ENCODE data around the gene POM121.
"Not testable (repeated sequence)": the region's sequence is repeated elsewhere in the genome, so short reads cannot be mapped to it uniquely, and the experiment has no call there.

POM121 gene

GRCh38 chr7:72924733-72925545 is at the start of gene POM121:
Gene POM121 (plus strand): TSS chr7:72925095. CDS start chr7:72925122, 27 bp downstream.
- TF ChIP-seq CTCF (IDR thresholded peaks at IDR 0.05; ENCODE audit: low read depth, low read length, missing control alignments), result no peak
- Histone ChIP-seq H3K36me3 (replicated peaks) (peaks cover 35% of the 10 kb centered on the region), H3K4me3 (ENCODE audit: low read depth, low read length) (peak within 1 kb of the TSS; percentile 84), H3K27ac (peak within 1 kb of the TSS; percentile 99), H3K27me3 (replicated peaks) (no peaks in the 10 kb centered on the region)
- peak; percentile 79 for DNase-seq
- in situ Hi-C loops (cut with HindIII; ENCODE audit: low pct_ligation_motif_present, low sequenced_read_pairs), result no loop called here

- DNase-seq, result peak; percentile 83
- Histone ChIP-seq H3K4me3 (ENCODE audit: low read depth, low read length) (peak overlapping the region; percentile 76), H3K27ac (peak overlapping the region; percentile 87)
- H3K36me3 ChIP-seq (replicated peaks); in situ Hi-C loops (cut with HindIII; ENCODE audit: low pct_ligation_motif_present, low sequenced_read_pairs); H3K27me3 ChIP-seq (replicated peaks): not testable (repeated sequence)
These were observed 45.7 kb upstream of the POM121 start for GRCh38 chr7:72879079-72879736.

GRCh38 chr7:72879737-72880215 is 45.1 kb upstream of the POM121 start:
- not testable (repeated sequence) for H3K27me3 ChIP-seq (replicated peaks)

GRCh38 chr7:72891750-72892149 is 33.1 kb upstream of the POM121 start:
- H3K4me3 ChIP-seq (ENCODE audit: low read depth, low read length); in situ Hi-C loops (cut with HindIII; ENCODE audit: low pct_ligation_motif_present, low sequenced_read_pairs); H3K27me3 ChIP-seq (replicated peaks); H3K27ac ChIP-seq; DNase-seq: not testable (repeated sequence)
- H3K36me3 ChIP-seq (replicated peaks), result peaks cover 22% of the 10 kb centered on the region

More at GRCh38 chr7:72879737-72880215, 45.1 kb upstream of the POM121 start:
- H3K4me3 ChIP-seq (ENCODE audit: low read depth, low read length), result peak overlapping the region; percentile 76
- H3K36me3 ChIP-seq (replicated peaks); in situ Hi-C loops (cut with HindIII; ENCODE audit: low pct_ligation_motif_present, low sequenced_read_pairs): not testable (repeated sequence)
- DNase-seq, result peak; percentile 40
- peak overlapping the region; percentile 87 for H3K27ac ChIP-seq

- in situ Hi-C loops (cut with HindIII; ENCODE audit: low pct_ligation_motif_present, low sequenced_read_pairs); H3K27me3 ChIP-seq (replicated peaks); H3K27ac ChIP-seq; DNase-seq; H3K4me3 ChIP-seq (ENCODE audit: low read depth, low read length): not testable (repeated sequence)
- H3K36me3 ChIP-seq (replicated peaks), result peaks cover 29% of the 10 kb centered on the region
These were observed 20.2 kb upstream of the POM121 start for GRCh38 chr7:72904740-72905139.

- DNase-seq; in situ Hi-C loops (cut with HindIII; ENCODE audit: low pct_ligation_motif_present, low sequenced_read_pairs); H3K27ac ChIP-seq; H3K4me3 ChIP-seq (ENCODE audit: low read depth, low read length); H3K27me3 ChIP-seq (replicated peaks): not testable (repeated sequence)
- peaks cover 19% of the 10 kb centered on the region for H3K36me3 ChIP-seq (replicated peaks)
These were observed 16.5 kb upstream of the POM121 start for GRCh38 chr7:72908422-72908821.

GRCh38 chr7:72911395-72911794 is 13.5 kb upstream of the POM121 start:
- in situ Hi-C loops (cut with HindIII; ENCODE audit: low pct_ligation_motif_present, low sequenced_read_pairs); H3K27me3 ChIP-seq (replicated peaks); H3K4me3 ChIP-seq (ENCODE audit: low read depth, low read length); H3K27ac ChIP-seq; DNase-seq: not testable (repeated sequence)
- H3K36me3 ChIP-seq (replicated peaks), result peaks cover 18% of the 10 kb centered on the region

GRCh38 chr7:72913750-72914149 is 11.1 kb upstream of the POM121 start:
- H3K27me3 ChIP-seq (replicated peaks); in situ Hi-C loops (cut with HindIII; ENCODE audit: low pct_ligation_motif_present, low sequenced_read_pairs); H3K27ac ChIP-seq; DNase-seq; H3K4me3 ChIP-seq (ENCODE audit: low read depth, low read length): not testable (repeated sequence)
- H3K36me3 ChIP-seq (replicated peaks), result peaks cover 16% of the 10 kb centered on the region

- DNase-seq, result peak; percentile 79
- TF ChIP-seq CTCF (IDR thresholded peaks at IDR 0.05; ENCODE audit: low read depth, low read length, missing control alignments), result peak; percentile 70
- H3K27me3 ChIP-seq (replicated peaks); in situ Hi-C loops (cut with HindIII; ENCODE audit: low pct_ligation_motif_present, low sequenced_read_pairs); H3K4me3 ChIP-seq (ENCODE audit: low read depth, low read length); H3K27ac ChIP-seq: not testable (repeated sequence)
- H3K36me3 ChIP-seq (replicated peaks), result peaks cover 15% of the 10 kb centered on the region
These were observed 10.0 kb upstream of the POM121 start for GRCh38 chr7:72914756-72915525.
